Suppressor macrophage treated with lipopolysaccharide for 4 hours (primary cell): ENCODE results near the gene EYS.
"Not testable (repeated sequence)": the region's sequence is repeated elsewhere in the genome, so short reads cannot be mapped to it uniquely, and the experiment has no call there.

ENCODE experiments used
- DNase-seq: peaks from one replicate; pipeline ENCODE4 v3.0.0-alpha.2; 2020

Gene EYS

GRCh38 chr6:64527899-64528298 is 1179.1 kb downstream of the EYS start:
- DNase-seq, result no peak

GRCh38 chr6:64522859-64523258 is 1184.2 kb downstream of the EYS start:
- DNase-seq, result no peak

GRCh38 chr6:64520050-64520449 is 1187.0 kb downstream of the EYS start:
- DNase-seq, result peak; percentile 45

GRCh38 chr6:64516393-64516792 is 1190.6 kb downstream of the EYS start:
- DNase-seq, result no peak

GRCh38 chr6:64507661-64508060 is 1199.4 kb downstream of the EYS start:
- no peak for DNase-seq

GRCh38 chr6:64505312-64505711 is 1201.7 kb downstream of the EYS start:
- DNase-seq, result no peak

GRCh38 chr6:64504503-64504902 is 1202.5 kb downstream of the EYS start:
- DNase-seq, result no peak

GRCh38 chr6:64502801-64503200 is 1204.2 kb downstream of the EYS start:
- DNase-seq, result no peak

- no peak for DNase-seq
Measured at GRCh38 chr6:64497634-64498033, 1209.4 kb downstream of the EYS start.

GRCh38 chr6:64489763-64490162 is 1217.3 kb downstream of the EYS start:
- no peak for DNase-seq

GRCh38 chr6:64486578-64487351 is 1220.3 kb downstream of the EYS start:
- DNase-seq, result no peak

- no peak for DNase-seq
Measured at GRCh38 chr6:64483956-64484499, 1223.0 kb downstream of the EYS start.

- no peak for DNase-seq
Measured at GRCh38 chr6:64482631-64483030, 1224.4 kb downstream of the EYS start.

- DNase-seq, result no peak
Measured at GRCh38 chr6:64479134-64479533, 1227.9 kb downstream of the EYS start.

- no peak for DNase-seq
Measured at GRCh38 chr6:64477391-64477790, 1229.6 kb downstream of the EYS start.

GRCh38 chr6:64476935-64477334 is 1230.1 kb downstream of the EYS start:
- no peak for DNase-seq

- not testable (repeated sequence) for DNase-seq
Measured at GRCh38 chr6:64469405-64469804, 1237.6 kb downstream of the EYS start.

- DNase-seq, result no peak
Measured at GRCh38 chr6:64467656-64468055, 1239.4 kb downstream of the EYS start.

- no peak for DNase-seq
Measured at GRCh38 chr6:64459411-64459944, 1247.5 kb downstream of the EYS start.

- DNase-seq, result not testable (repeated sequence)
Measured at GRCh38 chr6:64448101-64448500, 1258.9 kb downstream of the EYS start.

- DNase-seq, result no peak
Measured at GRCh38 chr6:64445038-64445437, 1262.0 kb downstream of the EYS start.

GRCh38 chr6:64439274-64439673 is 1267.8 kb downstream of the EYS start:
- DNase-seq, result no peak

- DNase-seq, result no peak
Measured at GRCh38 chr6:64437996-64438395, 1269.0 kb downstream of the EYS start.

- no peak for DNase-seq
Measured at GRCh38 chr6:64429926-64430325, 1277.1 kb downstream of the EYS start.

- no peak for DNase-seq
Measured at GRCh38 chr6:64428186-64428585, 1278.8 kb downstream of the EYS start.
